ENCODE data around the gene OR52B2. TPM values are rescaled to one million over a fixed set of nuclear protein-coding genes. Genes with fewer than 3 reads are reported as not detected.

Gene OR52B2
- total and polyA plus RNA-seq, 2 of the 8 experiments (the other 6 are each of a cell fraction or from before 2014, with no cell fraction given): 0.15 TPM; not detected in 1

DNA sequence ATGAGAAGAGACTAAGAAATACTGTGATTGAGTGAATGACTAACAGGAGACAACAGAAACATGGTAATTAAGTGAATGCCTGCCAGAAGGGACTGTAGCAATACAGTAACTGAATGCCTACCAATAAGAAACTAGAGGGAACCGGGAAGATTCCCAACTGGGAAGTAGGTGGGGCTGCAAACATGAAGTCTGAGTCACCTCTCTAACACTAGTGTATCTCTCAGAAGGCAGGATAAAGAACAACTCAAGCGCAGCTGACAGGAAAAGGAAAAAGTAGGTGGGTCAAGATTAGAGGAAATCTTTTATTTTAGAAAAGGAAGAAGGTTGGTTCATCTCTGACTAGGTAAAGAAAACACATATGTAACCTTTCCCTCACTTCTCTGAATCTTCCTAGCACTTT lies 49.2 kb upstream of the OR52B2 start:
- no peaks in the 10 kb centered on the region; the same call in 1 of the 2 replicates for H3K23me2 ChIP-seq (ENCODE audit: low read depth, low read length)
- H2BK5ac ChIP-seq (ENCODE audit: low read depth, low read length): no peak overlapping the region
- H3K27me3 ChIP-seq (replicated peaks in 1 of 4; ENCODE audit: control insufficient read depth in 3 of 4, extremely low read depth in 1 of 4, insufficient read depth in 3 of 4, low read length in 3 of 4): no peaks in the 10 kb centered on the region
- H4K8ac ChIP-seq (ENCODE audit: extremely low read depth, insufficient read depth, low read length): no peak overlapping the region
- H2AK5ac ChIP-seq (ENCODE audit: low read depth, low read length): no peak overlapping the region
- DNase-seq (ENCODE audit: low read depth in 1 of 2, low spot score in 2 of 2): no peak
- H2AFZ ChIP-seq (ENCODE audit: low read length): no peak overlapping the region
- no peak overlapping the region for H4K91ac ChIP-seq (replicated peaks; ENCODE audit: insufficient read length, low read length)
- H3K4me3 ChIP-seq (ENCODE audit: extremely low read depth in 1 of 4, insufficient read depth in 2 of 4, low read depth in 3 of 4, low read length in 4 of 4): no peak overlapping the region
- no peak overlapping the region for H4K5ac ChIP-seq (ENCODE audit: insufficient read length, low read depth, low read length)
- H2BK120ac ChIP-seq (replicated peaks; ENCODE audit: low read depth, low read length): no peak overlapping the region
- H3K23ac ChIP-seq (ENCODE audit: insufficient read length): no peak overlapping the region
- no peak overlapping the region for H3K9ac ChIP-seq (replicated peaks in 1 of 4; ENCODE audit: extremely low read depth in 1 of 4, low read depth in 3 of 4, low read length in 3 of 4)
- no peaks in the 10 kb centered on the region for H3K79me2 ChIP-seq (ENCODE audit: control insufficient read depth in 1 of 2, insufficient read depth in 2 of 2, low read length in 2 of 2)
- peaks cover 2 to 28% (median 22%) of the 10 kb centered on the region in 4 experiments; a peak in 6 of 8 replicates for H3K36me3 ChIP-seq (ENCODE audit: control insufficient read depth in 2 of 4, insufficient read depth in 4 of 4, low read length in 3 of 4)
- CTCF ChIA-PET (ENCODE audit: partially characterized antibody): interaction anchor here (0.5 to 1.3 kb wide), 3 partner anchors 9 to 97 kb away, joined by 3 to 5 read pairs (median 4); no protein-coding TSS in a partner anchor
- 87% methylated on average over 2 of the region's 2 CpGs; no CpG with 5 or more reads in 1 of the 2 experiments for WGBS, 2 experiments (ENCODE audit: extremely low coverage in 1 of 2, insufficient coverage in 1 of 2, insufficient read length in 1 of 2, insufficient replicate concordance in 2 of 2, low coverage in 1 of 2, low lambda C conversion rate in 2 of 2, missing lambda C conversion rate in 1 of 2)
- no peak for FAIRE-seq
- no peak overlapping the region for H3K27ac ChIP-seq (ENCODE audit: low read depth, low read length)
- H3K4me1 ChIP-seq (replicated peaks in 1 of 4; ENCODE audit: control insufficient read depth in 3 of 4, insufficient read depth in 4 of 4, low read length in 3 of 4): no peaks in the 10 kb centered on the region
- no peaks in the 10 kb centered on the region for H3K79me1 ChIP-seq (ENCODE audit: low read depth, low read length)
- no peak overlapping the region for H3K14ac ChIP-seq (ENCODE audit: insufficient read length)
- H2BK15ac ChIP-seq (ENCODE audit: low read length): no peak overlapping the region
- no peak overlapping the region for H2BK12ac ChIP-seq (ENCODE audit: low read depth, low read length)
- POLR2A ChIA-PET (ENCODE audit: partially characterized antibody): no interaction called here
- no peak overlapping the region for H3K18ac ChIP-seq (ENCODE audit: extremely low read depth, low read length)
- no peak overlapping the region for H3K56ac ChIP-seq (replicated peaks; ENCODE audit: insufficient read length, low read depth, low read length)
- no peak overlapping the region for H2BK20ac ChIP-seq (ENCODE audit: low read length)
- peaks cover 2 to 6% of the 10 kb centered on the region in 2 experiments for H4K20me1 ChIP-seq (replicated peaks in 1 of 2; ENCODE audit: control insufficient read depth in 1 of 2, insufficient read depth in 2 of 2, low read length in 2 of 2)
- H3K9me3 ChIP-seq (ENCODE audit: insufficient read depth in 2 of 2, low read depth in 1 of 2, low read length in 1 of 2): no peaks in the 10 kb centered on the region
- H3K4me2 ChIP-seq (ENCODE audit: insufficient read depth in 1 of 2, low read depth in 2 of 2, low read length in 2 of 2): no peak overlapping the region
- H3K4ac ChIP-seq (replicated peaks; ENCODE audit: insufficient read length, low read depth, low read length): no peak overlapping the region
- TF ChIP-seq SP2 (IDR thresholded peaks at IDR 0.05; ENCODE audit: low read length) (no peak), TEAD4 (IDR thresholded peaks at IDR 0.05; ENCODE audit: low read depth, low read length) (no peak), POU5F1 (IDR thresholded peaks at IDR 0.05; ENCODE audit: low read depth, low read length) (no peak)
